ENCODE results near the gene COL8A2. TPM values are rescaled to one million over a fixed set of nuclear protein-coding genes. Genes with fewer than 3 reads are reported as not detected.

Gene COL8A2
- total and polyA plus RNA-seq, 2 donors (not counting 3 experiments of a cell fraction or from before 2014, with no cell fraction given), result 1.2 to 1.3 TPM

DNA sequence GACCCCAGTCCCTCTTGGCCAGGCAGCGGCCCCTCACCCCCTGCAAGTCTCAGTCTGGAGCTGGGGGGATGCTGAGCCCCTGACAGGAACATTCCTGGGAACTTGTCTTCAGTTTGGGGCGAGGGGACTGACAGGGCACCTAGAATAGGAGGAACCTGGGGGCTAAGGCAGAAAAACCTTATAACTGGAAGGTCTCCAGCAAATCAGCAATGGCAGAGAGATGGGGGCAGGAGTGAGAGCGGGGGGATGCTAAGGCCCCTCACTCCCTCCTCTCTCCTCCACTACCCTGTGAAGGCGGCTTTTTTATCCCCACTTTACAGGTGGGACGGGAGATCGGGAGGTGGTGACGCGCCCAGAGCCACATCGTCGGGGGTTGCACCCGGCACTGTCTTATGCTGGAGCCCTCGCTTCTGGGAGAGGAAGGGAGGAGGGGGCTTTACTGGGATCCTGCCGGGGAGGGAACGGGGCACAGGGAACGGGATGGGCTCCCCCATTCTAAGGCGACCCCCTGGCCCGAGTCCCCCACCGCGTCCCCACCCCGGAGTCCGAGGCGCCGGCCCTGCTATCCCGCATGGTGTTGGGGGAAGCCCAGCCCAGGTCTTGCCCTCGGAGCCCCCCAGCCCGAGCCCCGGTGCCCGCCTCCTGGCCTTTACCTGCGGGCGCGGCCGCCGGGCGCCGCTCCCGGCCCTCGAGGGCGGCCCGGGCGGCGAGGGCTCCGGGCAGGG, 456 bp downstream of the COL8A2 start:
- Histone ChIP-seq H3K4me2 (ENCODE audit: insufficient read depth, low read length) (no peak overlapping the region), H3K9me1 (replicated peaks; ENCODE audit: control insufficient read depth, extremely low read depth, insufficient read depth, low read length) (no peaks in the 10 kb centered on the region), H3K36me3 (ENCODE audit: control insufficient read depth in 2 of 2, extremely low read depth in 1 of 2, insufficient read depth in 2 of 2, low read length in 2 of 2) (no peaks in the 10 kb centered on the region), H3K9me3 (replicated peaks; ENCODE audit: control insufficient read depth, insufficient read depth, low read length) (no peaks in the 10 kb centered on the region), H3K4me1 (ENCODE audit: control insufficient read depth, extremely low read depth, insufficient read depth, low read length) (no peaks in the 10 kb centered on the region), H3K79me2 (ENCODE audit: control insufficient read depth, insufficient read depth, low read length) (no peaks in the 10 kb centered on the region), H3K27me3 (ENCODE audit: control insufficient read depth in 2 of 2, insufficient read depth in 2 of 2, low read length in 2 of 2) (peaks cover 5 to 9% of the 10 kb centered on the region in 2 experiments), H3K4me3 (replicated peaks in 1 of 3; ENCODE audit: insufficient read depth in 1 of 3, low read depth in 1 of 3, low read length in 3 of 3) (no peak overlapping the region), H2AFZ (ENCODE audit: low read depth, low read length) (peak overlapping the region; percentile 40), H3K27ac (ENCODE audit: insufficient read depth, low read depth, low read length) (no peak overlapping the region), H4K20me1 (replicated peaks; ENCODE audit: control insufficient read depth, extremely low read depth, insufficient read depth, low read length) (no peaks in the 10 kb centered on the region), H3K9ac (replicated peaks; ENCODE audit: extremely low read depth, insufficient read depth, low read length) (no peak overlapping the region)
- ChIA-PET CTCF (no interaction called here), POLR2A (no interaction called here)
- FAIRE-seq (no peak), DNase-seq (ENCODE audit: low read depth, low spot score) (no peak)
- BruUV-seq (replicated peaks), result no TSS peak
- dilution Hi-C loops (cut with MboI; ENCODE audit: extremely low pct_ligation_motif_present, low sequenced_read_pairs) (no loop called here), intact Hi-C loops (cut with micrococcal nuclease) (no loop called here)
- TF ChIP-seq POLR2AphosphoS5 (IDR thresholded peaks at IDR 0.05; ENCODE audit: insufficient read depth, low read depth, low read length) (no peak), JUN (IDR thresholded peaks at IDR 0.05; ENCODE audit: borderline replicate concordance, insufficient read depth, insufficient read length, low read depth) (no peak), GATA2 (IDR thresholded peaks at IDR 0.05; ENCODE audit: insufficient read depth, insufficient read length, low read depth, low read length) (no peak), POLR2A (IDR thresholded peaks at IDR 0.05; ENCODE audit: low read depth, low read length) (no peak), FOS (IDR thresholded peaks at IDR 0.05; ENCODE audit: borderline replicate concordance, insufficient read depth, low read length) (no peak), MYC (IDR thresholded peaks at IDR 0.05; ENCODE audit: low read depth, low read length) (no peak), EZH2 (IDR thresholded peaks at IDR 0.05; ENCODE audit: borderline replicate concordance, low read depth, low read length, severe bottlenecking) (no peak)
- TF ChIP-seq, protein P1, sequence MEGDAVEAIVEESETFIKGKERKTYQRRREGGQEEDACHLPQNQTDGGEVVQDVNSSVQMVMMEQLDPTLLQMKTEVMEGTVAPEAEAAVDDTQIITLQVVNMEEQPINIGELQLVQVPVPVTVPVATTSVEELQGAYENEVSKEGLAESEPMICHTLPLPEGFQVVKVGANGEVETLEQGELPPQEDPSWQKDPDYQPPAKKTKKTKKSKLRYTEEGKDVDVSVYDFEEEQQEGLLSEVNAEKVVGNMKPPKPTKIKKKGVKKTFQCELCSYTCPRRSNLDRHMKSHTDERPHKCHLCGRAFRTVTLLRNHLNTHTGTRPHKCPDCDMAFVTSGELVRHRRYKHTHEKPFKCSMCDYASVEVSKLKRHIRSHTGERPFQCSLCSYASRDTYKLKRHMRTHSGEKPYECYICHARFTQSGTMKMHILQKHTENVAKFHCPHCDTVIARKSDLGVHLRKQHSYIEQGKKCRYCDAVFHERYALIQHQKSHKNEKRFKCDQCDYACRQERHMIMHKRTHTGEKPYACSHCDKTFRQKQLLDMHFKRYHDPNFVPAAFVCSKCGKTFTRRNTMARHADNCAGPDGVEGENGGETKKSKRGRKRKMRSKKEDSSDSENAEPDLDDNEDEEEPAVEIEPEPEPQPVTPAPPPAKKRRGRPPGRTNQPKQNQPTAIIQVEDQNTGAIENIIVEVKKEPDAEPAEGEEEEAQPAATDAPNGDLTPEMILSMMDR (IDR thresholded peaks at IDR 0.05; ENCODE audit: extremely low read depth in 1 of 2, insufficient read depth in 1 of 2, low read depth in 1 of 2, low read length in 2 of 2), result no peak
- TF ChIP-seq, protein P2, sequence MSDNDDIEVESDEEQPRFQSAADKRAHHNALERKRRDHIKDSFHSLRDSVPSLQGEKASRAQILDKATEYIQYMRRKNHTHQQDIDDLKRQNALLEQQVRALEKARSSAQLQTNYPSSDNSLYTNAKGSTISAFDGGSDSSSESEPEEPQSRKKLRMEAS (IDR thresholded peaks at IDR 0.05; ENCODE audit: insufficient read depth, insufficient read length), result no peak

Measured in endothelial cell of umbilical vein (primary cell).